Ovary (tissue), 3 donors: ENCODE results near the gene EXOSC7.

Source experiments
- CTCF ChIP-seq, 3 donors: fragments of 450-650 bp in 2 of 3; fragments of 200-600 bp in 1 of 3; IDR thresholded peaks; one replicate each; pipeline versions ENCODE4 v1.5.1 to v1.8.0; 2016 to 2022; ENCODE audit warnings: antibody characterized with exemption in 3 of 3, mild to moderate bottlenecking in 1 of 3
- POLR2A ChIP-seq: fragments of 450-650 bp; IDR thresholded peaks from one replicate; pipeline ENCODE4 v1.6.1; 2017; ENCODE audit warnings: antibody characterized with exemption, mild to moderate bottlenecking, moderate library complexity
- donor health status: DM: no; HTN: no; CAD: no.

- TF ChIP-seq CTCF (IDR thresholded peaks at IDR 0.05) (no peak), POLR2A (no peak)
Observed at GRCh38 chr3:44989141-44989540, 13.1 kb downstream of the EXOSC7 start.
